ENCODE data around the gene PSTPIP1.

Gene PSTPIP1

DNA sequence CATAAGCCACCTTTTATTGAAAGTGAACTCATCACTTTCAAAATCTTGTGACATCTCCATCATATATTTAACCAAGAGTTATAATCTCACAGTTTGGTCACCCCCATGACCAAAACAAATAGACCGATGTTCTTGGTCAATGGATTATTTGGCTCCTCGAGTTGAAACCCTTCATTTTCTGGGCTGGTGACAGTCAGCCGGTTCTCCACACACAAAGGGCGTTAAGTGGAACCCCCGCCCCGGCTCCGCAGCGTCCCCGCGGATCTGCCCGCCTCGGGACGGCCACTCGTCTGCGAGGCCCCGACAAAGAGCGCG is 75.2 kb downstream of the PSTPIP1 start:
- DNase-seq (ENCODE audit: low read depth): no peak

DNA sequence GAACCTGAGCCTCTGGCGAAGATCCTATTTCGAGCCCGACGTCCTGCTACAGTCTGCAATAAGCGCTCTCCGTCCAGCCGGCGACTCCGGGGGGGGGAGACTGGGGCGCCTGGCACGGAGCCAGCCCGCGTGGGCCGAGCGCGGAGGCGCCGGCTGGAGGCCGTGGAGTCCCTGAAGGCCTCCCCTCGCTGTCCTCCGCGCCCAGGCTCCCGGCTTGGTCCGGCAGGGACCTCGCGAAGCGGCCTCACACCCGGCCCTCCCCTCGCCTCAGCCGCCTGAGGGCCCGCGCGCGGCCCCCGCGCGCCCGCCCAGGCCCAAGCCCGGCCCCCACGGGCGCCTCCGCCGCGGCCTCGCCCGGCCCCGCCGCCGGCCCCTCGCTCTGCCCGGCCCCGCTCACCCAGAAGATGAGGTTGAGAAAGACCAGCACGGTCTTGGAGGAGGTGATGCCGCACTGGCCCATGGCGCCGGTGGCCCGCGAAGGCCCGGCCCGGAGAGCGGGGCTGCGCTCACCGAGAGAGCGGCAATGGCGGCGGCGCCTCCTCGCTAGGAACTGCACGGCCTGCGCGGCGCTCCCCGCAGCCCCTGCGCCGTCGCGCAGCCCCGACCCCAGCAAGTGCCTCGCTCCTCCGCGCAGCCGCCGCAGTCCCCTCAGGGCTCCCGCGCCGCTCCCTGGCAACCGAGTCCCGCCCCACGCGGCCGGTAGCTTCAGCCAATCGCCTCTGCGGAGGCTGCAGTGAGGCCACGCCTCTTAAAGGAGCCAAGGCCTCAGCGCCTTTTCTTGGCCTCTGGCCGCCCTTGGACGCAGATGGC is 75.8 kb downstream of the PSTPIP1 start, which contains the start of gene TSPAN3:
TSPAN3 (minus strand) TSS at position 615 of the 810 bp plus-strand sequence; CDS start at position 460, 155 bp downstream.
- no peak for DNase-seq (ENCODE audit: low read depth)

DNA sequence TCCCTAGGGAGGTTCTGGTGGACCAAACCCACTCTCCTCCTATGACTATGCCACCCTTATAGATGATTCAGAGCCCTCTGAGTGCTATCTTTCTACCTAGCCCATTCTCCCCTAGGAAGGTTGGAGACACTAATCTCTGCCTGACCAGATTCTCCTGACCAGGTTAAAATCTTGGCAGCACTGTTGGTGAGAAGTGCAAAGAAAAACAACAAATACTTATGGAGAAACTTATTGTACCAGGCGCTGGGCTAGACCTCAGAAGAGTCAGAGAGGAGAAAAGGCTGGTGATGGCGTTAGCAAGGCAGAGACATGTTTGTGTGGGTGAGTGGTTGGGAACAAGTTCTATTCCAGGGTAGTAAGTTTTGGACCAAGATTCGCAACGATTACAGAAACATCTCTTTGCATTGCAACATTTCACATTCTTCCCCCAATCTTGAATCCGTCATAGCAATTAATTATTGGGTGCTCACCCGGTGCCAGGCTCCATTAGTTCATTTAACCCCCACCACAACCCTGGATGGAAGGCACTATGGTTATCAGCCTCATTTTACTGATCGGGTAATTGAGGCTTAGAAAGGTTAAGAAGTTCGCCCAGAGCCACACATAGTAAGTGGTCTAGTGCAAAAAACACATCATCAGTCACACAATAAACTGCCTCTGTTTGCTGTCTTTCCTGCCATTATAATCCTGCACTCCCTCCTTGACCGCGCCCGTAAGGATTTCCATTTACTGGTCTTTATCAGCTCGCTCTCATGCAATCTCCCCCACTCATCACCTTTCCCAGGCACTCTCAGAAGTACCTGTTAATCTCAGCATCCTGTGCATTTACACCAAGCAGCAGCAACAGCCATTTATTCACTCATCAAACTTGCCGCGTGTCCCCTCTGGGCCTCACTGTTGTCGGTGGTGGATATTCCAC is 76.6 kb downstream of the PSTPIP1 start:
- no peak for DNase-seq (ENCODE audit: low read depth)

DNA sequence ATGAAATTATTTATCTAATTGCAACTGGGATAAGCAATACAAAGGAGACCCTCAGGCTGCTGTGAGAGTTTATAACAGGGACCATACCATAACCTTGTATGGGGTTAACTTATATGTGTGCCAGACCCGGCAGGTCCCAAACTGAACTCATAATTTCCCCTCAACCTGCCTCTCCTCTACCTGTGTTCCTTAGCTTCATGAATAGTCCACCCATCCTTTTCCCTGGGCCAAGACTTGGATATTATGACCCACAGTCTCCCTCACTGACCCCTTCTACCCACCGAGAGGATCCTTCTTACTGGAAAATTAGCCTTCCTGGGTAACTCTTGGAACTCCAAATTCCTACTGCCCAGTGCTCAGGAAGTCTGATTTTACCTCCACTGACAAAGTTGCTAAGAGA is 79.4 kb downstream of the PSTPIP1 start:
- DNase-seq (ENCODE audit: low read depth): no peak

DNA sequence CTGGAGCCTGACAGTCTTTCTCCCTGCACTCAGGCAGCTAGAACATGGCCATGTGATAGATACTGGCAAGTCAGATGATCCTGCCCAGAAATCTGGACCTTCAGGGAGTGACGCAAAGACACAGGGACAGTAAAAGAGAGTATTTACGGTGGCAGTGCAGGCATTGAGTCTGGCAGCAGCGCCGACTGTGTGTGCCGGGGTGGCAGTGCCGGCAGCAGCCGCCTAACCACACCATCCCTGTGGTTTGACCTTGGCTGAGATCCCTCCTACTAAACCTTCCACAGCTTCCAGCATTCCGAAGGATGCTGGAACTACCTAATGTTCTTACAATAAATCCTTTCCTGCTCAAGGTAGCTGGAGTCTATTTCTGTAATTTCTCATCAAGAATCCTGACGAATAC is 80.6 kb downstream of the PSTPIP1 start:
- DNase-seq (ENCODE audit: low read depth): no peak

DNA sequence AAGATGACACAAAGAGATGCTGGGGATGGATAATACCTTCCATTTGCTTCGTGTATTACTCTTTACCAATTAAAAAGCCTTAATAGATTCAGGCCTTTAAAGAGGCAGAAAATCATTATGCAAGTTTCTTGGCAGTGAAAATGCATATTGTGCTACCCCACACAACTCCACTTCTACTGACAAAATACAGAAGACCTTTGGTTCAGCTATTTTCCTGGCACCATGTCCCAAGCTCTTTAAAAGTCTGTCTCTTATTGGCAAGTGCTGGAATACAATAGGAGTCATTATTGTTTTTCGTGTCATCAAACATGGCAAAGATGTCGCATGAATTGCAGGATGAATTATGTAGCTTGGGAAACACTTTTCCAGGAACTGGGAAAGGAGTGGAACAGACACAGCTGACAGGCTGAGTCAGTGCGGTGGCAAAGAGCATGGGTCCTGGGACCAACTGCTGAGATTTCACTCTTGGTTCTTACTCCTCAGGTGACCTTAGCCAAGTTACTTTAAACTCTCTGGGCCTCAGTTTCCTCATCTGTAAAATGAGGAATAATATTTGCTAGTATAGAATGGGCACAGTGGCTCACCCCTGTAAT is 81.5 kb downstream of the PSTPIP1 start:
- DNase-seq (ENCODE audit: low read depth): no peak

DNA sequence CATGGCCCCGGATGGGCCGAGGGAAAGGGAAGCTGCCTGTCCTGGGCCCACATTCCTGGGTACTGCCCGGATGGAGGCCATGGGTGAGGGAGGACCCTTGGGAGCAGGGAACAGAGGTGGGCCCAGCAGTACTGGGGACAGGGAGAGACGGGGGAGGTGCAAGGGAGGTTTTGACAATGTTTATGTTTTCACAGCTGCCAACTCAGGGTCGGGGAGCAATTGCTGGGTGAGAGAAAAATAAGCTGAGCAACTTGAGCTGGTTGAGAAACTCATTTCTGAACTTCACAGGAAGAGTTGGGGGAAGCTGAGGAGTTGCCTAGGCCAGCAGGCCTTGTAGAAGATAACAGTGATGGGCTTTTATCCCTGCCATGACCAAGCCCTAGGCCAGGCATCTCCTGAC is 87.0 kb downstream of the PSTPIP1 start:
- DNase-seq (ENCODE audit: low read depth): no peak

DNA sequence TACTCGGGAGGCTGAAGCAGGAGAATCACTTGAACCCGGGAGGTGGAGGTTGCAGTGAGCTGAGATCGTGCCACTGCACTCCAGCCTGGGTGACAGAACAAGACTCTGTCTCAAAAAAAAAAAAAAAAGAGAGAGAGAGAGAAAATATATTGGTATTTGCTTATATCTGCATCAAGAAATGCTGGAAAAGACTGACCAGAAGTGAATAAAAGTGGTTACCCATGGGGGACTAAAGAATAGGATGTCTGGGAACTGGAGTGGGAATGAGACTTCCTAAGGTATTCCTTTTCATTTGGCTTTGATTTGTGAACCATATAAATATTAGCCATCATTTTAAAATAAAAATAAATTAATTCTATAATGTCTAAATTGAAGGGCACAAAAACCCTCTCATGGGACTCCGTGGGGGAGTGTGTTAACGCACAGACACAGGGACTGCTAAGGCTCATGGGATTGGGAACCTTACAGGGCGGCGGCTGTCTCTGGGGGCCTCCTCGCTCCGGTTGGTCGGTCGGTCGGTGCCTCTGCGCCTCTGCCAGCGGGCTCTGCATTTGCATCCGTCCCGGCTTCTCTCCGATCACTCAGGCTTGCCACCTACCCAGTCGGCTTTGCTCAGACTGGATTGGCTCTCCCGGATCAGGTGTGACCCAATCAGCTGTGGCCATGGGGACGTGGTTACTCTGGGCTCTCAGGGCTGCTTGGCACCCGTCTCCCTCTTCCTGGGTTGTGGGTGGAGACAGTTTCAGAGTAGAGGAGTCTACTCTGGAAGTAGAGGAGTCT is 88.6 kb downstream of the PSTPIP1 start:
- DNase-seq (ENCODE audit: low read depth): no peak

DNA sequence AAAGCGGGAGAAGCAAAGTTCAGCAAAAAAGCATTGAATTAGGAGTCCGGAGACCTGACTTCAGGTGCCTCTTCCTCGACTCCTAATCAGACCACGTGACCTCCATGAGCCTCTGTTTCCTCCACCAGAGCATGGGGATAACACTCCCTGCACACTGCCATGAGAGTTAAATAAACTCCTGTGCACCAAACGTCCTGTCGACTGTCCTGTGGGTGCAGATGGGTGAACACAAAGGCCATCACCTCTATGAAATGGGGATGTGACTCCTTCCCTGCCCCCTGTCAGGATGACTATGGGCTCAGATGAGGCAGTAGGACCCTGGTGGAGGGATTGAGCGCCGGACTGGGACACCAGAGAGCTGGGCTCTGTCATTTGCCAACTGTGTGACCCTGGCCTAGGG is 89.5 kb downstream of the PSTPIP1 start:
- DNase-seq (ENCODE audit: low read depth): no peak

DNA sequence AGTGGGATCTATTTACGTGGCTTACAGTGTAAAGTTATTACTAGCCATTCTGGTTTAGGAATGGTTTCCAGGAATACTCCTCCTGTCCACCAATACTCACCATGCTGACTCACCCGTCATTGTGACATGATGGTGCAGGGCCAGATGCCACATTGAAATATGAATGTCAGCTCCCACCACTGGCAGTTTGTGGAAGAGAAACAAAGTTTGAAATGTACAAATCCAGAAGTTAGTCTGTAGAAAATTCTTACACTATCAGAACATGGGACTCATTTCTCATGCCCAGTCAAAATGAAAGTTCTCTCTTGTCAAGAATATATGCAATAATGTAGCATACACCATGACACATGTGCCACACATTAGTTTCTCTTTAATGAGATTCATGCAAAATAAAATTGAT is 90.4 kb downstream of the PSTPIP1 start:
- no peak for DNase-seq (ENCODE audit: low read depth)
